Neuronal stem cell (in vitro differentiated cells): Measurements from ENCODE around the gene NGDN.
A peak's percentile ranks its signal among the peaks of the same experiment; 100 is the strongest.

Experiments used
- DNase-seq: peaks from one replicate; pipeline ENCODE4 v3.0.0-alpha.2; 2013; ENCODE audit warnings: low spot score
- H2AFZ ChIP-seq: one replicate; pipeline ENCODE4 v1.6.1; 2013; ENCODE audit warnings: mild to moderate bottlenecking, low read length, inconsistent platforms
- H2AK5ac ChIP-seq: 2 replicates; pipeline ENCODE4 v1.6.1; 2013; ENCODE audit warnings: low read depth, mild to moderate bottlenecking, inconsistent platforms, low read length, moderate library complexity, mixed read lengths
- H2BK120ac ChIP-seq: 2 replicates; pipeline ENCODE4 v1.6.1; 2013; ENCODE audit warnings: low read depth, mild to moderate bottlenecking, inconsistent platforms, low read length, moderate library complexity, mixed read lengths
- H2BK12ac ChIP-seq: one replicate; pipeline ENCODE4 v1.6.1; 2013; ENCODE audit warnings: low read length, inconsistent platforms
- H2BK15ac ChIP-seq: 2 replicates; pipeline ENCODE4 v1.6.1; 2013; ENCODE audit warnings: mild to moderate bottlenecking, low read length, inconsistent platforms, mixed read lengths
- H2BK5ac ChIP-seq: one replicate; pipeline ENCODE4 v1.6.1; 2013; ENCODE audit warnings: inconsistent platforms, mild to moderate bottlenecking, low read length, moderate library complexity
- H3K14ac ChIP-seq: one replicate; pipeline ENCODE4 v1.6.1; 2013; ENCODE audit warnings: low read length, inconsistent platforms
- H3K18ac ChIP-seq: 2 replicates; pipeline ENCODE4 v1.6.1; 2013; ENCODE audit warnings: low read length, inconsistent platforms
- H3K23ac ChIP-seq: 2 replicates; pipeline ENCODE4 v1.6.1; 2013; ENCODE audit warnings: low read depth, mild to moderate bottlenecking, mixed read lengths, low read length, inconsistent platforms; ENCODE audit not compliant: poor library complexity
- H3K27ac ChIP-seq: replicated peaks from 3 replicates; pipeline ENCODE4 v1.5.1; 2013; ENCODE audit warnings: low read length, inconsistent platforms
- H3K27me3 ChIP-seq, 3 experiments: 2 replicates each; pipeline ENCODE4 v1.6.1; 2013; ENCODE audit warnings: low read length in 3 of 3, mild to moderate bottlenecking in 2 of 3, inconsistent platforms in 1 of 3, low read depth in 1 of 3, mixed read lengths in 1 of 3, moderate library complexity in 1 of 3; ENCODE audit not compliant: control insufficient read depth in 3 of 3, insufficient read depth in 3 of 3
- H3K36me3 ChIP-seq, 2 donors: replicated peaks in 1 of 2; 2 replicates each; pipeline ENCODE4 v1.6.1; 2013; ENCODE audit warnings: low read length in 2 of 2; ENCODE audit not compliant: control insufficient read depth in 2 of 2, insufficient read depth in 2 of 2
- H3K4ac ChIP-seq: 2 replicates; pipeline ENCODE4 v1.6.1; 2013; ENCODE audit warnings: inconsistent platforms, mild to moderate bottlenecking, low read length, moderate library complexity
- H3K4me1 ChIP-seq, 2 donors: 1 replicate in 1 of 2; 2 replicates in 1 of 2; pipeline ENCODE4 v1.6.1; 2013; ENCODE audit warnings: low read length in 2 of 2, low read depth in 1 of 2; ENCODE audit not compliant: control insufficient read depth in 2 of 2, insufficient read depth in 1 of 2
- H3K4me2 ChIP-seq: one replicate; pipeline ENCODE4 v1.6.1; 2013; ENCODE audit warnings: mild to moderate bottlenecking, low read length, inconsistent platforms; ENCODE audit not compliant: insufficient read depth, poor library complexity, severe bottlenecking
- H3K4me3 ChIP-seq, 2 donors: 2 replicates each; pipeline ENCODE4 v1.5.1; 2013; ENCODE audit warnings: low read length in 2 of 2, mild to moderate bottlenecking in 2 of 2, inconsistent platforms in 1 of 2, moderate library complexity in 1 of 2
- H3K79me1 ChIP-seq: one replicate; pipeline ENCODE4 v1.6.1; 2013; ENCODE audit warnings: low read depth, mild to moderate bottlenecking, inconsistent platforms, low read length, moderate library complexity
- H3K9ac ChIP-seq: one replicate; pipeline ENCODE4 v1.6.1; 2013; ENCODE audit warnings: mild to moderate bottlenecking, low read depth, low read length, inconsistent platforms; ENCODE audit not compliant: poor library complexity
- H3K9me3 ChIP-seq, 2 donors: replicated peaks in 1 of 2; 2 replicates each; pipeline versions ENCODE3 to v1.6.1; 2013; ENCODE audit warnings: low read length in 2 of 2, mild to moderate bottlenecking in 2 of 2, inconsistent platforms in 1 of 2, low read depth in 1 of 2, mixed read lengths in 1 of 2, moderate library complexity in 1 of 2; ENCODE audit not compliant: control insufficient read depth in 2 of 2, insufficient read depth in 1 of 2
- H4K8ac ChIP-seq: one replicate; pipeline ENCODE4 v1.6.1; 2013; ENCODE audit warnings: low read depth, mild to moderate bottlenecking, inconsistent platforms, low read length, moderate library complexity
- H4K91ac ChIP-seq: one replicate; pipeline ENCODE4 v1.6.1; 2013; ENCODE audit warnings: low read length, low read depth, mild to moderate bottlenecking, inconsistent platforms; ENCODE audit not compliant: poor library complexity
- WGBS, 2 donors: extraction: QIAGEN DNeasy Blood & Tissue Kit; methylation state at CpG; one replicate each; pipeline ENCODE4 v1.1.7; 2013; ENCODE audit warnings: missing lambda C conversion rate in 2 of 2, mixed read lengths in 1 of 2; ENCODE audit not compliant: insufficient read length in 2 of 2, insufficient replicate concordance in 1 of 2; ENCODE audit errors: extremely low coverage in 2 of 2; 5-methylcytosine and 5-hydroxymethylcytosine counted together

Gene NGDN

GRCh38 chr14:23492618-23493272 is 23.2 kb downstream of the NGDN start:
- H3K36me3 ChIP-seq = no peaks in the 10 kb centered on the region
- H3K4me2 ChIP-seq = no peak overlapping the region
- H2BK12ac ChIP-seq = no peak overlapping the region
- no peak overlapping the region for H3K14ac ChIP-seq
- H3K9ac ChIP-seq = no peak overlapping the region
- H3K27me3 ChIP-seq = no peaks in the 10 kb centered on the region
- H2AK5ac ChIP-seq = no peak overlapping the region
- H2BK15ac ChIP-seq = no peak overlapping the region
- H2AFZ ChIP-seq = no peak overlapping the region
- no peak overlapping the region for H3K27ac ChIP-seq
- H3K18ac ChIP-seq = no peak overlapping the region
- no peak overlapping the region for H4K8ac ChIP-seq
- H3K9me3 ChIP-seq = no peaks in the 10 kb centered on the region
- peaks cover 9 to 11% of the 10 kb centered on the region in 2 donors for H3K4me1 ChIP-seq
- no peak overlapping the region for H3K4me3 ChIP-seq
- no peaks in the 10 kb centered on the region for H3K79me1 ChIP-seq
- no peak overlapping the region for H2BK5ac ChIP-seq
- H3K4ac ChIP-seq = no peak overlapping the region
- H3K23ac ChIP-seq = no peak overlapping the region
- DNase-seq = no peak
- H4K91ac ChIP-seq = no peak overlapping the region
- H2BK120ac ChIP-seq = no peak overlapping the region

- WGBS, 2 donors = no CpG with 5 or more reads among the region's 2 CpGs
- no peaks in the 10 kb centered on the region for H3K79me1 ChIP-seq
- no peak overlapping the region for H2BK120ac ChIP-seq
- H3K4ac ChIP-seq = no peak overlapping the region
- H2BK12ac ChIP-seq = no peak overlapping the region
- DNase-seq = peak; percentile 75
- no peaks in the 10 kb centered on the region for H3K9me3 ChIP-seq
- H3K36me3 ChIP-seq = no peaks in the 10 kb centered on the region
- no peak overlapping the region for H2AK5ac ChIP-seq
- H3K4me3 ChIP-seq = no peak overlapping the region
- H2AFZ ChIP-seq = peak overlapping the region; percentile 55
- no peak overlapping the region for H2BK5ac ChIP-seq
- H3K14ac ChIP-seq = no peak overlapping the region
- H2BK15ac ChIP-seq = no peak overlapping the region
- H3K4me1 ChIP-seq = peaks cover 9 to 11% of the 10 kb centered on the region in 2 donors
- H3K9ac ChIP-seq = no peak overlapping the region
- H3K18ac ChIP-seq = no peak overlapping the region
- no peak overlapping the region for H4K8ac ChIP-seq
- peak overlapping the region; percentile 78 for H3K27ac ChIP-seq
- H3K27me3 ChIP-seq = no peaks in the 10 kb centered on the region
- no peak overlapping the region for H3K23ac ChIP-seq
- H4K91ac ChIP-seq = no peak overlapping the region
- no peak overlapping the region for H3K4me2 ChIP-seq
These were observed 24.7 kb downstream of the NGDN start for GRCh38 chr14:23494223-23494622.

GRCh38 chr14:23512156-23512555 is 42.7 kb downstream of the NGDN start:
- Histone ChIP-seq H3K4me1 (no peaks in the 10 kb centered on the region), H3K9me3 (no peaks in the 10 kb centered on the region), H3K27ac (no peak overlapping the region), H3K14ac (no peak overlapping the region), H3K23ac (no peak overlapping the region), H4K8ac (no peak overlapping the region), H3K79me1 (no peaks in the 10 kb centered on the region), H2BK15ac (no peak overlapping the region), H2AFZ (no peak overlapping the region), H3K27me3 (no peaks in the 10 kb centered on the region), H3K4me3 (no peak overlapping the region), H4K91ac (no peak overlapping the region), H2BK120ac (no peak overlapping the region), H3K18ac (peak overlapping the region; percentile 41), H2AK5ac (no peak overlapping the region), H2BK5ac (no peak overlapping the region), H2BK12ac (no peak overlapping the region), H3K4me2 (no peak overlapping the region), H3K36me3 (no peaks in the 10 kb centered on the region), H3K4ac (no peak overlapping the region), H3K9ac (peak overlapping the region; percentile 9)
- WGBS, 2 donors = no CpG with 5 or more reads among the region's 13 CpGs
- DNase-seq = no peak

GRCh38 chr14:23513005-23513817 is 43.7 kb downstream of the NGDN start:
- Histone ChIP-seq H2BK5ac (no peak overlapping the region), H2AFZ (no peak overlapping the region), H3K14ac (no peak overlapping the region), H3K9ac (no peak overlapping the region), H3K27me3 (no peaks in the 10 kb centered on the region), H4K91ac (no peak overlapping the region), H3K27ac (no peak overlapping the region), H2BK15ac (no peak overlapping the region), H3K4me2 (no peak overlapping the region), H3K9me3 (no peaks in the 10 kb centered on the region), H3K23ac (no peak overlapping the region), H3K4me1 (no peaks in the 10 kb centered on the region), H3K18ac (no peak overlapping the region), H3K36me3 (no peaks in the 10 kb centered on the region), H2AK5ac (no peak overlapping the region), H3K4me3 (no peak overlapping the region), H3K79me1 (no peaks in the 10 kb centered on the region), H2BK12ac (no peak overlapping the region), H2BK120ac (no peak overlapping the region), H3K4ac (no peak overlapping the region), H4K8ac (no peak overlapping the region)
- DNase-seq = no peak
- no CpG with 5 or more reads among the region's 25 CpGs for WGBS, 2 donors
